HCT116 (cell line): ENCODE measurements around the gene LETMD1. TPM values are rescaled to one million over a fixed set of nuclear protein-coding genes. Genes with fewer than 3 reads are reported as not detected.

Source experiments
- ATAC-seq: fragments of 200-7000 bp; cut with Tn5 transposase; 2 replicates; pipeline ENCODE4 v1.9.1; 2020; ENCODE audit warnings: mild to moderate bottlenecking, moderate library complexity
- BruUV-seq: library from RNA; stranded (reverse); fragments of 400-500 nt; replicated peaks from 2 replicates; lab custom pipeline; 2021; lab: Mats Ljungman, UMichigan
- CTCF ChIA-PET: fragments of 300-600 bp; sonication (Branson Sonifier 250); formaldehyde crosslinking; loops from one replicate; lab custom pipeline; 2021; ENCODE audit warnings: antibody characterized with exemption; lab: Charles Lee
- POLR2A ChIA-PET: fragments of 300-600, 350-600 bp; sonication (Branson Sonifier 250); formaldehyde crosslinking; loops from one replicate; lab custom pipeline; 2021; ENCODE audit warnings: antibody characterized with exemption; lab: Charles Lee
- RAD21 ChIA-PET, 2 experiments: fragments of 300-600 bp; sonication (Branson Sonifier 250); formaldehyde crosslinking; loops; one replicate each; lab custom pipeline; 2023; ENCODE audit warnings: low total read pairs in 2 of 2; ENCODE audit not compliant: uncharacterized antibody in 2 of 2, unreplicated experiment in 2 of 2, low non-redundant PET in 1 of 2; lab: Charles Lee
- DNase-seq: peaks from one replicate; pipeline ENCODE4 v3.0.0-alpha.2; 2010; ENCODE audit warnings: low read depth, low spot score
- H2AFZ ChIP-seq: fragments of 200-600 bp; shearing (Covaris generic), sonication (generic); 2 replicates; pipeline ENCODE4 v1.6.1; 2017; ENCODE audit warnings: low read depth, mixed run types, mixed read lengths, antibody characterized with exemption, low read length; ENCODE audit not compliant: poor library complexity, severe bottlenecking
- H3K27ac ChIP-seq: 2 replicates; pipeline ENCODE4 v1.5.1; 2012; ENCODE audit warnings: low read depth, low read length
- H3K27me3 ChIP-seq: fragments of 200-600 bp; sonication (generic); 2 replicates; pipeline ENCODE4 v1.6.1; 2016; ENCODE audit warnings: mixed run types, low read length, mixed read lengths; ENCODE audit not compliant: insufficient read depth
- H3K36me3 ChIP-seq, 2 experiments: fragments of 200-500 bp in 1 of 2; fragments of 200-600 bp in 1 of 2; sonication (Bioruptor generic) in 1 of 2; sonication (generic) in 1 of 2; 2 replicates each; pipeline versions ENCODE4 v1.5.1 to v1.6.1; 2014 to 2016; ENCODE audit warnings: low read length in 2 of 2, inconsistent platforms in 1 of 2, mixed read lengths in 1 of 2, mixed run types in 1 of 2; ENCODE audit not compliant: insufficient read depth in 2 of 2, control insufficient read depth in 1 of 2
- H3K4me1 ChIP-seq, 2 experiments: fragments of 200-600 bp in 1 of 2; sonication (generic) in 1 of 2; 2 replicates each; pipeline versions ENCODE4 v1.5.1 to v1.6.1; 2012 to 2017; ENCODE audit warnings: low read length in 2 of 2, inconsistent platforms in 1 of 2, mild to moderate bottlenecking in 1 of 2, mixed read lengths in 1 of 2, mixed run types in 1 of 2, moderate library complexity in 1 of 2; ENCODE audit not compliant: insufficient read depth in 2 of 2, control insufficient read depth in 1 of 2
- H3K4me2 ChIP-seq: fragments of 200-600 bp; sonication (generic); 2 replicates; pipeline ENCODE4 v1.6.1; 2017; ENCODE audit warnings: mixed run types, low read length, mixed read lengths
- H3K4me3 ChIP-seq, 2 experiments: fragments of 200-600 bp in 1 of 2; sonication (generic) in 1 of 2; replicated peaks in 1 of 2; 2 replicates each; pipeline ENCODE4 v1.5.1; 2011 to 2016; ENCODE audit warnings: low read length in 2 of 2, control low read depth in 1 of 2, low read depth in 1 of 2, mild to moderate bottlenecking in 1 of 2, mixed read lengths in 1 of 2, mixed run types in 1 of 2
- H3K79me2 ChIP-seq: fragments of 200-600 bp; sonication (generic); 2 replicates; pipeline ENCODE4 v1.6.1; 2017; ENCODE audit warnings: mild to moderate bottlenecking, mixed run types, low read length, moderate library complexity, mixed read lengths; ENCODE audit not compliant: insufficient read depth
- H3K9ac ChIP-seq: fragments of 200-600 bp; sonication (generic); 2 replicates; pipeline ENCODE4 v1.6.1; 2016; ENCODE audit warnings: low read length, mixed read lengths
- H3K9me2 ChIP-seq: fragments of 200-600 bp; sonication (generic), shearing (Covaris generic); 2 replicates; pipeline ENCODE4 v1.6.1; 2017; ENCODE audit warnings: mixed run types, mild to moderate bottlenecking, moderate library complexity; ENCODE audit not compliant: insufficient read depth
- H3K9me3 ChIP-seq, 2 experiments: fragments of 200-500 bp in 1 of 2; fragments of 200-600 bp in 1 of 2; sonication (Bioruptor generic) in 1 of 2; sonication (generic) in 1 of 2; 2 replicates each; pipeline ENCODE4 v1.6.1; 2014 to 2017; ENCODE audit warnings: low read length in 2 of 2, mixed read lengths in 2 of 2, inconsistent platforms in 1 of 2, low read depth in 1 of 2, mild to moderate bottlenecking in 1 of 2, mixed run types in 1 of 2, moderate library complexity in 1 of 2; ENCODE audit not compliant: control insufficient read depth in 1 of 2, insufficient read depth in 1 of 2
- H4K20me1 ChIP-seq: fragments of 200-600 bp; sonication (generic), shearing (Covaris generic); 2 replicates; pipeline ENCODE4 v1.6.1; 2017; ENCODE audit warnings: mixed run types, mild to moderate bottlenecking, moderate library complexity; ENCODE audit not compliant: insufficient read depth
- CBX3 ChIP-seq: IDR thresholded peaks from 2 replicates; pipeline ENCODE4 v1.6.1; 2012; ENCODE audit warnings: low read depth
- CEBPB ChIP-seq: IDR thresholded peaks from 2 replicates; pipeline ENCODE4 v1.6.1; 2012; ENCODE audit warnings: low read depth
- EGR1 ChIP-seq: IDR thresholded peaks from 2 replicates; pipeline ENCODE4 v1.6.1; 2012; ENCODE audit warnings: low read depth
- ELF1 ChIP-seq: IDR thresholded peaks from 2 replicates; pipeline ENCODE4 v1.6.1; 2012; ENCODE audit warnings: low read depth, borderline replicate concordance
- EZH2 ChIP-seq: fragments of 200-600 bp; sonication (generic); IDR thresholded peaks from 2 replicates; pipeline ENCODE4 v1.6.1; 2017; ENCODE audit warnings: antibody characterized with exemption, mixed run types
- FOSL1 ChIP-seq: IDR thresholded peaks from 2 replicates; pipeline ENCODE4 v1.6.1; 2012; ENCODE audit warnings: low read depth
- JUND ChIP-seq: IDR thresholded peaks from 2 replicates; pipeline ENCODE4 v1.6.1; 2012
- RAD21 ChIP-seq: IDR thresholded peaks from 2 replicates; pipeline ENCODE4 v1.6.1; 2012; ENCODE audit warnings: low read depth, mild to moderate bottlenecking
- SIN3A ChIP-seq: IDR thresholded peaks from 2 replicates; pipeline ENCODE4 v1.6.1; 2012; ENCODE audit warnings: low read depth
- SP1 ChIP-seq: IDR thresholded peaks from 2 replicates; pipeline ENCODE4 v1.6.1; 2012; ENCODE audit warnings: low read depth
- SRF ChIP-seq: IDR thresholded peaks from 2 replicates; pipeline ENCODE4 v1.6.1; 2012; ENCODE audit warnings: low read depth
- YY1 ChIP-seq: IDR thresholded peaks from 2 replicates; pipeline ENCODE4 v1.6.1; 2011; ENCODE audit warnings: low read length, low read depth, moderate library complexity, mild to moderate bottlenecking; ENCODE audit not compliant: insufficient replicate concordance; ENCODE audit errors: extremely low read depth
- ZFX ChIP-seq: fragments of 450-650 bp; IDR thresholded peaks from 2 replicates; pipeline ENCODE4 v1.6.1; 2017
- ZNF274 ChIP-seq: fragments of 200-500 bp; sonication (Bioruptor generic); IDR thresholded peaks from 2 replicates; pipeline ENCODE4 v1.6.1; 2014; ENCODE audit warnings: mild to moderate bottlenecking, low read depth, low read length, inconsistent platforms
- intact Hi-C: fragments of 100-400 bp; cut with micrococcal nuclease; formaldehyde crosslinking; loops from 2 replicates; pipeline ENCODE4 v1.10.0; 2022
- total RNA-seq: library from RNA; stranded (reverse); gene quantifications from one replicate; pipeline ENCODE4 v1.2.1, GENCODE V29; 2021; ENCODE audit not compliant: unreplicated experiment
- TF ChIP-seq, protein P1 (sequence below): IDR thresholded peaks from 2 replicates; pipeline ENCODE4 v1.6.1; 2012; ENCODE audit warnings: low read depth
- TF ChIP-seq, protein P2 (sequence below): IDR thresholded peaks from 2 replicates; pipeline ENCODE4 v1.6.1; 2012
- TF ChIP-seq, protein P3 (sequence below): IDR thresholded peaks from 2 replicates; pipeline ENCODE4 v1.6.1; 2012
- TF ChIP-seq, protein P4 (sequence below), 3 experiments: fragments of 200-600 bp in 1 of 3; sonication (generic) in 1 of 3; IDR thresholded peaks in 2 of 3; conservative IDR thresholded peaks in 1 of 3; 2 replicates each; pipeline ENCODE4 v1.5.1; 2012 to 2017; ENCODE audit warnings: low read depth in 2 of 3, low read length in 2 of 3, antibody characterized with exemption in 1 of 3, borderline replicate concordance in 1 of 3, control low read depth in 1 of 3, mild to moderate bottlenecking in 1 of 3, mixed read lengths in 1 of 3, mixed run types in 1 of 3, moderate library complexity in 1 of 3; ENCODE audit not compliant: insufficient read depth in 1 of 3

The LETMD1 gene
- total RNA-seq, 1 experiment from 2014 or later, result 70.8 TPM

DNA sequence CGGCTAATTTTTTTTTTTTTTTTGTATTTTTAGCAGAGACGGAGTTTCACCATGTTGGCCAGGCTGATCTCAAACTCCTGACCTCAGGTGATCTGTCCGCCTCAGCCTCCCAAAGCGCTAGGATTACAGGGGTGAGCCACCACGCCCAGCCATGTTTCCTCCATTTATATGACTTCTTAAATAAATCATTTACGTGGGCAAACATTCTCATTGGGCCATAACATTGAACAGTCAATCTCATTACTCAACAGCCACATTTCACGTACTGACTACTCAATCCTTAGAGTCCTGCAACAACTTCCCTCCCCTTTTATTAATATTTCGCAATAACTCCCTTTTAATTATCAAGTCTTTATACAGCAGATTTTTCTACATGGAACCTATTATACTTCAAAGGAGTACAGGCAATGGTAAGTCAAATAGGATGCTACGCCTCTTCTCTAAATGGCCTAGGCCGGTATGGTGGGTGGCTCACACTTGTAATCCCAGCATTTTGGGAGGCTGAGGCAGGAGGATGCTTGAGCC is 42.6 kb downstream of the LETMD1 start:
- ChIA-PET RAD21 (no interaction called here), POLR2A (no interaction called here), CTCF (no interaction called here)
- no peaks in the 10 kb centered on the region for H3K4me1 ChIP-seq
- no peak overlapping the region for H2AFZ ChIP-seq
- no peak overlapping the region for H3K9ac ChIP-seq
- H3K79me2 ChIP-seq, result no peaks in the 10 kb centered on the region
- no peaks in the 10 kb centered on the region for H3K9me3 ChIP-seq
- no peak overlapping the region for H3K27ac ChIP-seq
- H4K20me1 ChIP-seq, result no peaks in the 10 kb centered on the region
- no peaks in the 10 kb centered on the region for H3K27me3 ChIP-seq
- H3K36me3 ChIP-seq, result peaks cover 18 to 19% of the 10 kb centered on the region in 2 experiments; a peak in 3 of 4 replicates
- TF ChIP-seq RAD21 (no peak), FOSL1 (no peak), ELF1 (no peak), CEBPB (no peak), JUND (no peak), SIN3A (no peak), CBX3 (no peak), ZNF274 (no peak), SP1 (no peak), ZFX (no peak), EZH2 (no peak), SRF (no peak), EGR1 (no peak), YY1 (no peak)
- TF ChIP-seq, protein P1, sequence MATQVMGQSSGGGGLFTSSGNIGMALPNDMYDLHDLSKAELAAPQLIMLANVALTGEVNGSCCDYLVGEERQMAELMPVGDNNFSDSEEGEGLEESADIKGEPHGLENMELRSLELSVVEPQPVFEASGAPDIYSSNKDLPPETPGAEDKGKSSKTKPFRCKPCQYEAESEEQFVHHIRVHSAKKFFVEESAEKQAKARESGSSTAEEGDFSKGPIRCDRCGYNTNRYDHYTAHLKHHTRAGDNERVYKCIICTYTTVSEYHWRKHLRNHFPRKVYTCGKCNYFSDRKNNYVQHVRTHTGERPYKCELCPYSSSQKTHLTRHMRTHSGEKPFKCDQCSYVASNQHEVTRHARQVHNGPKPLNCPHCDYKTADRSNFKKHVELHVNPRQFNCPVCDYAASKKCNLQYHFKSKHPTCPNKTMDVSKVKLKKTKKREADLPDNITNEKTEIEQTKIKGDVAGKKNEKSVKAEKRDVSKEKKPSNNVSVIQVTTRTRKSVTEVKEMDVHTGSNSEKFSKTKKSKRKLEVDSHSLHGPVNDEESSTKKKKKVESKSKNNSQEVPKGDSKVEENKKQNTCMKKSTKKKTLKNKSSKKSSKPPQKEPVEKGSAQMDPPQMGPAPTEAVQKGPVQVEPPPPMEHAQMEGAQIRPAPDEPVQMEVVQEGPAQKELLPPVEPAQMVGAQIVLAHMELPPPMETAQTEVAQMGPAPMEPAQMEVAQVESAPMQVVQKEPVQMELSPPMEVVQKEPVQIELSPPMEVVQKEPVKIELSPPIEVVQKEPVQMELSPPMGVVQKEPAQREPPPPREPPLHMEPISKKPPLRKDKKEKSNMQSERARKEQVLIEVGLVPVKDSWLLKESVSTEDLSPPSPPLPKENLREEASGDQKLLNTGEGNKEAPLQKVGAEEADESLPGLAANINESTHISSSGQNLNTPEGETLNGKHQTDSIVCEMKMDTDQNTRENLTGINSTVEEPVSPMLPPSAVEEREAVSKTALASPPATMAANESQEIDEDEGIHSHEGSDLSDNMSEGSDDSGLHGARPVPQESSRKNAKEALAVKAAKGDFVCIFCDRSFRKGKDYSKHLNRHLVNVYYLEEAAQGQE, result no peak
- TF ChIP-seq, protein P2, sequence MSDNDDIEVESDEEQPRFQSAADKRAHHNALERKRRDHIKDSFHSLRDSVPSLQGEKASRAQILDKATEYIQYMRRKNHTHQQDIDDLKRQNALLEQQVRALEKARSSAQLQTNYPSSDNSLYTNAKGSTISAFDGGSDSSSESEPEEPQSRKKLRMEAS, result no peak
- TF ChIP-seq, protein P3, sequence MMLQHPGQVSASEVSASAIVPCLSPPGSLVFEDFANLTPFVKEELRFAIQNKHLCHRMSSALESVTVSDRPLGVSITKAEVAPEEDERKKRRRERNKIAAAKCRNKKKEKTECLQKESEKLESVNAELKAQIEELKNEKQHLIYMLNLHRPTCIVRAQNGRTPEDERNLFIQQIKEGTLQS, result no peak
- TF ChIP-seq, protein P4, sequence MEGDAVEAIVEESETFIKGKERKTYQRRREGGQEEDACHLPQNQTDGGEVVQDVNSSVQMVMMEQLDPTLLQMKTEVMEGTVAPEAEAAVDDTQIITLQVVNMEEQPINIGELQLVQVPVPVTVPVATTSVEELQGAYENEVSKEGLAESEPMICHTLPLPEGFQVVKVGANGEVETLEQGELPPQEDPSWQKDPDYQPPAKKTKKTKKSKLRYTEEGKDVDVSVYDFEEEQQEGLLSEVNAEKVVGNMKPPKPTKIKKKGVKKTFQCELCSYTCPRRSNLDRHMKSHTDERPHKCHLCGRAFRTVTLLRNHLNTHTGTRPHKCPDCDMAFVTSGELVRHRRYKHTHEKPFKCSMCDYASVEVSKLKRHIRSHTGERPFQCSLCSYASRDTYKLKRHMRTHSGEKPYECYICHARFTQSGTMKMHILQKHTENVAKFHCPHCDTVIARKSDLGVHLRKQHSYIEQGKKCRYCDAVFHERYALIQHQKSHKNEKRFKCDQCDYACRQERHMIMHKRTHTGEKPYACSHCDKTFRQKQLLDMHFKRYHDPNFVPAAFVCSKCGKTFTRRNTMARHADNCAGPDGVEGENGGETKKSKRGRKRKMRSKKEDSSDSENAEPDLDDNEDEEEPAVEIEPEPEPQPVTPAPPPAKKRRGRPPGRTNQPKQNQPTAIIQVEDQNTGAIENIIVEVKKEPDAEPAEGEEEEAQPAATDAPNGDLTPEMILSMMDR (IDR thresholded peaks at IDR 0.05 in 2 of 3, conservative IDR thresholded peaks at IDR 0.05 in 1 of 3; ENCODE audit: borderline replicate concordance in 1 of 3, insufficient read depth in 1 of 3, low read depth in 2 of 3, low read length in 2 of 3), result no peak
- DNase-seq (no peak), ATAC-seq (no peak)
- BruUV-seq, result no TSS peak
- H3K4me2 ChIP-seq, result no peak overlapping the region
- H3K9me2 ChIP-seq, result no peaks in the 10 kb centered on the region
- intact Hi-C loops, result no loop called here
- no peak overlapping the region for H3K4me3 ChIP-seq
